SJCRH30 (cell line): ENCODE measurements around the gene SERPINB11. TPM values are rescaled to one million over a fixed set of nuclear protein-coding genes. Genes with fewer than 3 reads are reported as not detected.
"Not testable (repeated sequence)": the region's sequence is repeated elsewhere in the genome, so short reads cannot be mapped to it uniquely, and the experiment has no call there.

Experiments
- DNase-seq, 2 experiments: peaks; one replicate each; pipeline ENCODE4 v3.0.0-alpha.2; 2015 to 2020
- H3K27ac ChIP-seq: fragments of 250-450 bp; sonication (Bioruptor Pico); 2 replicates; pipeline ENCODE4 v1.5.1; 2020; ENCODE audit warnings: mild to moderate bottlenecking, moderate library complexity
- H3K27me3 ChIP-seq: fragments of 250-450 bp; sonication (Bioruptor Pico); 2 replicates; pipeline ENCODE4 v1.5.1; 2020; ENCODE audit warnings: mild to moderate bottlenecking, moderate library complexity
- H3K36me3 ChIP-seq: fragments of 250-450 bp; sonication (Bioruptor Pico); 2 replicates; pipeline ENCODE4 v1.5.1; 2020; ENCODE audit warnings: mild to moderate bottlenecking, moderate library complexity
- H3K4me1 ChIP-seq: fragments of 250-450 bp; sonication (Bioruptor Pico); 2 replicates; pipeline ENCODE4 v1.5.1; 2020; ENCODE audit warnings: mild to moderate bottlenecking, moderate library complexity
- H3K4me3 ChIP-seq: fragments of 250-450 bp; sonication (Bioruptor Pico); 2 replicates; pipeline ENCODE4 v1.5.1; 2020; ENCODE audit warnings: mild to moderate bottlenecking, moderate library complexity
- H3K9me3 ChIP-seq: fragments of 250-450 bp; sonication (Bioruptor Pico); replicated peaks from 2 replicates; pipeline ENCODE4 v1.5.1; 2020; ENCODE audit warnings: mild to moderate bottlenecking, moderate library complexity
- total RNA-seq: library from RNA; depleted of rRNA; stranded (reverse); fragments of >200 nt; shearing (Covaris generic); gene quantifications from 2 replicates; pipeline ENCODE4 v1.2.3, GENCODE V29; 2014; rRNA removed

The SERPINB11 gene
- total RNA-seq: not detected in 2 replicates

- Histone ChIP-seq H3K36me3 (no peaks in the 10 kb centered on the region), H3K27ac (no peak within 1 kb of the TSS), H3K4me1 (no peaks in the 10 kb centered on the region), H3K4me3 (no peak within 1 kb of the TSS), H3K27me3 (no peaks in the 10 kb centered on the region), H3K9me3 (no peaks in the 10 kb centered on the region)
- DNase-seq: no peak
Observed at GRCh38 chr18:63702660-63703059, at the start of gene SERPINB11. Gene SERPINB11 (plus strand): TSS chr18:63702960. CDS start chr18:63710194, 7,234 bp downstream.

- not testable (repeated sequence) for H3K27ac ChIP-seq, H3K27me3 ChIP-seq, H3K4me3 ChIP-seq, H3K9me3 ChIP-seq, DNase-seq, H3K36me3 ChIP-seq, H3K4me1 ChIP-seq
Observed at GRCh38 chr18:63658920-63659319, 43.8 kb upstream of the SERPINB11 start.

- H3K27ac ChIP-seq, H3K4me1 ChIP-seq, H3K27me3 ChIP-seq, H3K4me3 ChIP-seq, H3K9me3 ChIP-seq, DNase-seq, H3K36me3 ChIP-seq: not testable (repeated sequence)
Observed at GRCh38 chr18:63661750-63662149, 41.0 kb upstream of the SERPINB11 start, which contains the start of gene SERPINB3. Gene SERPINB3 (minus strand): TSS chr18:63661893. CDS start chr18:63661216, 677 bp downstream.

- no peaks in the 10 kb centered on the region for H3K36me3 ChIP-seq
- H3K4me1 ChIP-seq: no peaks in the 10 kb centered on the region
- DNase-seq: no peak
- no peak overlapping the region for H3K4me3 ChIP-seq
- no peaks in the 10 kb centered on the region for H3K9me3 ChIP-seq
- H3K27me3 ChIP-seq: no peaks in the 10 kb centered on the region
- H3K27ac ChIP-seq: no peak overlapping the region
Observed at GRCh38 chr18:63664571-63664970, 38.2 kb upstream of the SERPINB11 start.

DNA sequence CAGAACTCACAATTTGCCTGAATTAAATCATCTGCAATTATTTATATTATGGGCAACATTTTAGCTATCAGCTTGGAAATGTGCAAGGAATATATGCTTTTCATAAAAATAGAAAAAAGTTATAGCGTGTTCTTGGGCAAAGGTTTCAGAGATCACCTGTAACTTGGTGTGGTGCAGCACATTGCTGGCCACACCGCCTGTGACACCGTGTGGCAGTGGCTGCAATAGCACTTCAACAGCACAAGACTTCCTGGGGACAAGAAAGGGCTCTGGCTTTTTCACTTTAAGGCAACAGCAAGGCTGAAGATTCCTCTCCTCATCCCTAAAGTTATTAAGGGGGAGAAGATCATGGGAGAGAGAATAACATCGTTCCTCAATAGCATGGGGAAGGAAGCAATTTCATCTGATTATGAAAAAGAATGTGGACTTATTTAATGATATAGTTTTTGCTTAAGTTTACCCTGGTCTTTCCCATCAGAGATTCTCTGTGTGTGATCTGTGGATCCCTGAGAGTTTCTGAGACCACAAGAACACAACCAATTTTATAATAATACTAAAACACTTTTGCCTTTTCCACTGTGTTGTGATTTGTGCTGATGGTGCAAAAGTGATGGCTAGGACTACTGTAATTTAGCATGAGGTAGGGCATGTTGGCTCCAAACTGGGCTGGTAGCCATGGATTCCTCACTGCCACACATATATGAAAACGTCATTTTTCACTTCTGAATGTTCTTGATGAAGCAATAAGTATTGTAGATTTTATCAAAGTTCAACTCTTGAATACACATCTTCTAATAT, 26.0 kb upstream of the SERPINB11 start:
- Histone ChIP-seq H3K36me3 (no peaks in the 10 kb centered on the region), H3K27ac (no peak overlapping the region)
- DNase-seq: no peak

GRCh38 chr18:63677500-63678225, 25.1 kb upstream of the SERPINB11 start:
- Histone ChIP-seq H3K27me3 (no peaks in the 10 kb centered on the region), H3K27ac (no peak overlapping the region), H3K4me1 (no peaks in the 10 kb centered on the region), H3K9me3 (no peaks in the 10 kb centered on the region), H3K4me3 (no peak overlapping the region), H3K36me3 (no peaks in the 10 kb centered on the region)
- no peak for DNase-seq

More for the DNA sequence above, 26.0 kb upstream of the SERPINB11 start:
- no peaks in the 10 kb centered on the region for H3K9me3 ChIP-seq
- H3K4me1 ChIP-seq: no peaks in the 10 kb centered on the region
- no peaks in the 10 kb centered on the region for H3K27me3 ChIP-seq
- H3K4me3 ChIP-seq: no peak overlapping the region

DNA sequence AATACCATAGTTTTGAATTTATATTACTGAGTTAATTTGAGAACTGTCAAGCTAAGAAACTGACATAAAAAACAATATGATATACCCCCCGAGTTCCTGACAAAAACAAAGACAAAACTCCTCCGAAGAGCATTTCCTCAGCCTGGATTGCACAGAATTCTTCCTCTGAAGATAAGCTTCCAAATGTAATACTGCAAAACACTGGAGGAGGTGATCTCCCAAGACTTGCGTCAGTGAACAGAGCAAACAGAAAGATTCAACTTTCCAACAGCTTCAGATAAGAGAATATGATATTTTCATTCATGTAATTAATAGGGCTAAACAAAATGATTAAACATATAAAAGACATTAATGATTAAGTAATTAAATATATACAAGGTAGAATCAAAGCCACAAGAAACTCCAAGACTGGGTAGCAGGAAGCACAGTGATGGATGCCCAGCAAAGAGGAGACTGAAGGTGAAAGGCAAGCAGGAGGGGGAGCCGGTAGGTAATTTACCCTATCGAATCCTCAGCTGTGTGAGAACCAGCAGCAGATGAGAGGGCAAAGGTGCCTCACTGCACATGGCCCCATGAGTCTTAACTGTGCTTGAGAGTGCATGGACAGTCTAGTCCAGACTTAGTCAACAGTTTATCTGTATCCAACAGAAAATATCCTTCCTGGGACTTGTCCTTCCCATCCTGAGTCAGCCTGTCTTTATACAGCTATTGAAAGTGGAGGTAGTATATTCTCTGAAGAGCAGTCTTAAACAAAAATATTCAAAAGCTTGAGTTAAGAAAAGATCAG, 22.7 kb upstream of the SERPINB11 start:
- no peak overlapping the region for H3K4me3 ChIP-seq
- H3K27me3 ChIP-seq: no peaks in the 10 kb centered on the region
- no peak overlapping the region for H3K27ac ChIP-seq
- H3K9me3 ChIP-seq: no peaks in the 10 kb centered on the region
- no peaks in the 10 kb centered on the region for H3K4me1 ChIP-seq
- H3K36me3 ChIP-seq: no peaks in the 10 kb centered on the region
- DNase-seq: no peak

- no peak for DNase-seq
- Histone ChIP-seq H3K36me3 (no peaks in the 10 kb centered on the region), H3K4me3 (no peak overlapping the region), H3K4me1 (no peaks in the 10 kb centered on the region), H3K9me3 (no peaks in the 10 kb centered on the region), H3K27me3 (no peaks in the 10 kb centered on the region), H3K27ac (no peak overlapping the region)
Observed at GRCh38 chr18:63681449-63682340, 21.1 kb upstream of the SERPINB11 start.

- no peaks in the 10 kb centered on the region for H3K27me3 ChIP-seq
- H3K9me3 ChIP-seq: no peaks in the 10 kb centered on the region
- no peak overlapping the region for H3K4me3 ChIP-seq
- H3K4me1 ChIP-seq: no peaks in the 10 kb centered on the region
- no peaks in the 10 kb centered on the region for H3K36me3 ChIP-seq
- no peak for DNase-seq
- H3K27ac ChIP-seq: no peak overlapping the region
Observed at GRCh38 chr18:63683152-63683551, 19.6 kb upstream of the SERPINB11 start.

DNA sequence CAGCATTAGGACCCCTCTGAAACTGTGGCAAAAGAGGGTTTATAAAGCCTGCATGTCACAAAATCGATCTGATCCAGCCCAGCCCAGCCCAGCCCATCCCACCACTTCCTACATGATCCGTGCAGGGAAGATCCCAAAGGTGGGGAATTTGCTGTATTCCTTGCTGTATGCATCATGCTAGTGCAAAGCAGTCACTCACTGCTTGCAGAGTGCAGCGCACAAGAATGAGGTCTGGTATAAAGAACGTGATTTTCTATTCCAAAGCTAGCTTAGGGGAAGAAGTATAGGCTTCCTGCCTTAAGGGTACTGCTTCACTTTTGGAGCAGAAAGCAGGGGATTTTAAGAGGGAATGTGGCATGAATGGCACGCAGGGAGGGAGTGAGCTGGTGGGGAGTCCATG, 18.9 kb upstream of the SERPINB11 start:
- no peaks in the 10 kb centered on the region for H3K4me1 ChIP-seq
- no peak for DNase-seq
- no peak overlapping the region for H3K4me3 ChIP-seq
- H3K27me3 ChIP-seq: no peaks in the 10 kb centered on the region
- no peaks in the 10 kb centered on the region for H3K9me3 ChIP-seq
- no peak overlapping the region for H3K27ac ChIP-seq
- no peaks in the 10 kb centered on the region for H3K36me3 ChIP-seq

- Histone ChIP-seq H3K9me3 (no peaks in the 10 kb centered on the region), H3K36me3 (no peaks in the 10 kb centered on the region), H3K27me3 (no peaks in the 10 kb centered on the region), H3K4me1 (no peaks in the 10 kb centered on the region), H3K4me3 (no peak overlapping the region), H3K27ac (no peak overlapping the region)
- no peak for DNase-seq
Observed at GRCh38 chr18:63684718-63685117, 18.0 kb upstream of the SERPINB11 start.

DNA sequence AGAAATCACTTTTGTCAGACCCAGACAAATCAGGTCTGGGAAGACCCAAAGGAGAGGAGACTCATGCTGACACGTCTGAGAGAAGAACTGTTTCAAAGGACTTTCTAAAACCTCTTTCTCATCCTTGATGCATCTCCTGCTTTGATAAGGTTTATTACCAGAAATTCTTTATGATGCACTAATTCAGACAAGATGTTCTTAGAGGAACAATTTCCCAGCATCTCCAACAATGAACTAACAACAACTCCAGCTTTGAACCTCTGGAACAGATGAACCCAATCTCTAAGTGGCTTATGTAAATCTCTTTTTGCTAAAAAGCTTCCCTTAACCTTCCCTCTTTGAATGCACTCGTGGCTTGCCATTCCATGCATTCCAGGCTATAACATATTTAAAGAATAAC, 15.9 kb upstream of the SERPINB11 start:
- H3K27ac ChIP-seq: no peak overlapping the region
- H3K4me1 ChIP-seq: no peaks in the 10 kb centered on the region
- no peak overlapping the region for H3K4me3 ChIP-seq
- no peaks in the 10 kb centered on the region for H3K36me3 ChIP-seq
- H3K9me3 ChIP-seq: no peaks in the 10 kb centered on the region
- DNase-seq: no peak
- no peaks in the 10 kb centered on the region for H3K27me3 ChIP-seq

- Histone ChIP-seq H3K27ac (no peak overlapping the region), H3K9me3 (no peaks in the 10 kb centered on the region), H3K27me3 (no peaks in the 10 kb centered on the region), H3K4me3 (no peak overlapping the region), H3K36me3 (no peaks in the 10 kb centered on the region), H3K4me1 (no peaks in the 10 kb centered on the region)
- DNase-seq: no peak
Observed at GRCh38 chr18:63689064-63689463, 13.7 kb upstream of the SERPINB11 start.

DNA sequence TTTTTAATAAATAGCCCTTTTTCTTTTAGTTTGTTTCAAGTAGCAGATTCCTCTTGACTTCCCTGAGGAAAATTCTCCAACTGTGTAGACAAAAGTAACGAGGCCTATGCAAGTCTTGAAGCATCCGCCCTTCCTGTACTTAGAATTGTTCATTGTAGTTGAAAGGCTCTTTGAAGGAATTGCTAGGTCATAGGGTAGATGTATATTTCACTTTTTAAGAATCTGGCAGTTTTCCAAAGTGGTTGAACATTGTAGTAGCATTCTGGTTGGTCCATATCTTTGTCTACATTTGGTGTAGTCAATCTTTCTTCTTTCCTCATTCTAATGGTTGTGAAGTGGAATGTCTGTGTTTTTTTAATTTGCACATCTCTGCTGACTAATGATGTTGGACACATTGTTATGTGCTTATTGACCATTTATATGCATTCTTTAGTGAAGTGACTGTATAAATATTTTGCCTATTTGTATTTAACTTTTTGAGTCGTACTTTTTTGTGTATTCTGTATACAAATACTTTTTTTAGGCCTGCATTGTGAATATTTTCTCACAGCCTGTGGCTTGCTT, 5.6 kb upstream of the SERPINB11 start:
- Histone ChIP-seq H3K27ac (no peak overlapping the region), H3K9me3 (no peaks in the 10 kb centered on the region), H3K4me1 (no peaks in the 10 kb centered on the region), H3K36me3 (no peaks in the 10 kb centered on the region), H3K27me3 (no peaks in the 10 kb centered on the region), H3K4me3 (no peak overlapping the region)
- no peak for DNase-seq
